ENCODE measurements around the gene ZFR2. TPM values are rescaled to one million over a fixed set of nuclear protein-coding genes. Genes with fewer than 3 reads are reported as not detected.

Gene ZFR2
- total and polyA plus RNA-seq, 7 donors = not detected

GRCh38 chr19:3837922-3838321, 30.9 kb downstream of the ZFR2 start:
- no peak overlapping the region for H3K4me3 ChIP-seq
- no peaks in the 10 kb centered on the region for H3K4me1 ChIP-seq
- DNase-seq (no peak), ATAC-seq (no peak)
- peaks cover 0 to 27% (median 4%) of the 10 kb centered on the region in 3 donors for H3K27me3 ChIP-seq (ENCODE audit: insufficient read depth in 3 of 3, low read length in 2 of 3)
- no peak overlapping the region for H3K27ac ChIP-seq
- WGBS, 3 donors = 76 to 87% (median 82%) methylated on average over 19 of the region's 19 CpGs
- intact Hi-C loops (cut with DNase I) = no loop called here
- no peaks in the 10 kb centered on the region for H3K36me3 ChIP-seq (ENCODE audit: insufficient read depth in 1 of 2, low read depth in 1 of 2)
- no peaks in the 10 kb centered on the region for H3K9me3 ChIP-seq
- TF ChIP-seq CTCF (IDR thresholded peaks at IDR 0.05) = no peak

- Histone ChIP-seq H3K27me3 (ENCODE audit: insufficient read depth in 3 of 3, low read length in 2 of 3) (peaks cover 0 to 30% (median 4%) of the 10 kb centered on the region in 3 donors), H3K4me3 (no peak overlapping the region), H3K4me1 (no peaks in the 10 kb centered on the region), H3K36me3 (ENCODE audit: insufficient read depth in 1 of 2, low read depth in 1 of 2) (no peaks in the 10 kb centered on the region), H3K9me3 (no peaks in the 10 kb centered on the region), H3K27ac (no peak overlapping the region)
- ATAC-seq (no peak), DNase-seq (no peak)
- TF ChIP-seq CTCF (IDR thresholded peaks at IDR 0.05) = no peak
- intact Hi-C loops (cut with DNase I) = no loop called here
- WGBS, 3 donors = 86 to 95% (median 94%) methylated on average over 17 of the region's 17 CpGs
Measured at GRCh38 chr19:3837332-3837731, 31.5 kb downstream of the ZFR2 start.

- Histone ChIP-seq H3K9me3 (no peaks in the 10 kb centered on the region), H3K4me3 (no peak overlapping the region), H3K27me3 (ENCODE audit: insufficient read depth in 3 of 3, low read length in 2 of 3) (peaks cover 0 to 30% (median 6%) of the 10 kb centered on the region in 3 donors), H3K4me1 (no peaks in the 10 kb centered on the region), H3K36me3 (ENCODE audit: insufficient read depth in 1 of 2, low read depth in 1 of 2) (no peaks in the 10 kb centered on the region), H3K27ac (no peak overlapping the region)
- no peak for TF ChIP-seq CTCF (IDR thresholded peaks at IDR 0.05)
- WGBS, 3 donors = 92 to 95% (median 93%) methylated on average over 6 of the region's 6 CpGs
- ATAC-seq (no peak), DNase-seq (no peak)
- intact Hi-C loops (cut with DNase I) = no loop called here
Measured at GRCh38 chr19:3836887-3837286, 32.0 kb downstream of the ZFR2 start.

DNA sequence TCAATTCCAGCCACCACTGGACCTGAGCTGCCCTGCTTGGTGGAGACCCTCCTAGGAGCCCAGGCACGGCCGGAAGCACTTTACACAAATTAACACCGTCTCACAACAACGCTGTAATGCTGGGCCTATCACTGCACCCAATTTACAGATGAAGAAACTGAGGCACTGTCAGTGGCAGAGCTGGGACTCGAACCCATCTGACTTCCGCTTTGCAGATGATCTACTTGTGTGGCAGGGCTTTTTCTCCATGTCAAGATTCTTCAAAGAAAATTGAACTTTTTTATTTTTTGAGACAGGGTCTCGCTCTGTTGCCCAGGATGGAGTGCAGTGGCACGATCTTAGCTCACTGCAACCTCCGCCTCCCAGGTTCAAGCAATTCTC, 33.8 kb downstream of the ZFR2 start:
- H3K4me3 ChIP-seq = no peak overlapping the region
- intact Hi-C loops (cut with DNase I) = no loop called here

More for the DNA sequence above, 33.8 kb downstream of the ZFR2 start:
- no peak overlapping the region for H3K27ac ChIP-seq
- peaks cover 0 to 24% (median 10%) of the 10 kb centered on the region in 3 donors for H3K27me3 ChIP-seq (ENCODE audit: insufficient read depth in 3 of 3, low read length in 2 of 3)
- DNase-seq (no peak), ATAC-seq (no peak)
- no peaks in the 10 kb centered on the region for H3K9me3 ChIP-seq
- 78 to 91% (median 88%) methylated on average over 9 of the region's 9 CpGs for WGBS, 3 donors
- H3K36me3 ChIP-seq (ENCODE audit: insufficient read depth in 1 of 2, low read depth in 1 of 2) = no peaks in the 10 kb centered on the region
- no peaks in the 10 kb centered on the region for H3K4me1 ChIP-seq
- no peak for TF ChIP-seq CTCF (IDR thresholded peaks at IDR 0.05)

All from psoas muscle (tissue), 8 donors.